ENCODE data around the gene GJA4. TPM values are rescaled to one million over a fixed set of nuclear protein-coding genes. Genes with fewer than 3 reads are reported as not detected.
"Not testable (repeated sequence)": the region's sequence is repeated elsewhere in the genome, so short reads cannot be mapped to it uniquely, and the experiment has no call there.

GJA4 gene
- total RNA-seq, 6 donors from 2014 or later = 5.2 to 41.1 (median 19.2) TPM

DNA sequence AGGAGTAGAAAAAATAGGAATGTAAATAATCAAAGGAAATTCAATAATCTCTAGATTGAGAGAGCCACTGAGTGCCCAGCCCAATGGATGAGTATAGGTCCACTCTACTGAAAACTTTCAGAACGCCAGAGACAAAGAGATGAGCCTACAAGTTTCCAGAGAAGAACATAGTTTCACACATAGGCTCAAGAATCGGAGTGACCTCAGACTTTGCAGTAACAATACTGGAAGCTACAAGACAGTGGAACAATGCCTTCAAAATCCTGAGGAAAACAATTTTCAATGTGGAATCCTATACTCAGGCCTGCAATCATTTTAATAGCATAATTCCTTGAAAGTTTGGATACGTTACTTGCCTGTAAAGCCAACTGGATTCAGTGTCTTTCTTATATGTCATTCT, 11.0 kb downstream of the GJA4 start:
- TF ChIP-seq CTCF (IDR thresholded peaks at IDR 0.05) = no peak
- no peak for TF ChIP-seq EP300 (IDR thresholded peaks at IDR 0.05)
- no peak for TF ChIP-seq POLR2AphosphoS5 (IDR thresholded peaks at IDR 0.05)
- TF ChIP-seq POLR2A (IDR thresholded peaks at IDR 0.05) = no peak
- Histone ChIP-seq H3K36me3 (no peaks in the 10 kb centered on the region), H3K4me1 (no peaks in the 10 kb centered on the region), H3K27ac (no peak overlapping the region), H3K9me3 (no peaks in the 10 kb centered on the region), H3K27me3 (no peaks in the 10 kb centered on the region), H3K4me3 (no peak overlapping the region)
- no peak for ATAC-seq (ENCODE audit: low FRiP score in 2 of 2)
- WGBS, 2 donors = 96% methylated on average over 3 of the region's 3 CpGs
- no peak for DNase-seq

DNA sequence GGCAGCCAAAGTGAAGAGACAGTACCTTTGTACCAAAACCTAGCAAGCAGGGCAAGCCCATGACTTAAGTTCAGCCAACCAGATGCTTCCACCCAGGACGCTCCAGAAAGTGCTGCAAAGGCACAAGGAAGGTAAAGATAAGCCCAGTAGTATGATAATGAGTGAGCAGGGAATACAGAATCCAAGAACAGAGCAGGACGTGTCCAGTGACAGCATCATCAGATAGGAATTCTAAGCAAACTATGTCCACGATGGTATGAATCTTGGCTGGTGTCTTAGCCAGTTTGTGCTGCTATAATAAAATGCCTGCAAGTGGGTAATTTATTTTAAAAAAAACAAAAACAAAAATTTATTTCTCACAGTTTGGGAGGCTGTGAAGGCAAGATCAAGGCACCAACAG, 13.6 kb downstream of the GJA4 start:
- Histone ChIP-seq H3K27ac (no peak overlapping the region), H3K4me3 (no peak overlapping the region), H3K27me3 (no peaks in the 10 kb centered on the region), H3K36me3 (no peaks in the 10 kb centered on the region), H3K4me1 (no peaks in the 10 kb centered on the region), H3K9me3 (no peaks in the 10 kb centered on the region)
- WGBS, 2 donors = 72 to 81% methylated on average over 3 of the region's 3 CpGs
- no peak for ATAC-seq (ENCODE audit: low FRiP score in 2 of 2)
- TF ChIP-seq CTCF (IDR thresholded peaks at IDR 0.05) = no peak
- no peak for TF ChIP-seq POLR2AphosphoS5 (IDR thresholded peaks at IDR 0.05)
- no peak for TF ChIP-seq EP300 (IDR thresholded peaks at IDR 0.05)
- no peak for TF ChIP-seq POLR2A (IDR thresholded peaks at IDR 0.05)
- DNase-seq = no peak

DNA sequence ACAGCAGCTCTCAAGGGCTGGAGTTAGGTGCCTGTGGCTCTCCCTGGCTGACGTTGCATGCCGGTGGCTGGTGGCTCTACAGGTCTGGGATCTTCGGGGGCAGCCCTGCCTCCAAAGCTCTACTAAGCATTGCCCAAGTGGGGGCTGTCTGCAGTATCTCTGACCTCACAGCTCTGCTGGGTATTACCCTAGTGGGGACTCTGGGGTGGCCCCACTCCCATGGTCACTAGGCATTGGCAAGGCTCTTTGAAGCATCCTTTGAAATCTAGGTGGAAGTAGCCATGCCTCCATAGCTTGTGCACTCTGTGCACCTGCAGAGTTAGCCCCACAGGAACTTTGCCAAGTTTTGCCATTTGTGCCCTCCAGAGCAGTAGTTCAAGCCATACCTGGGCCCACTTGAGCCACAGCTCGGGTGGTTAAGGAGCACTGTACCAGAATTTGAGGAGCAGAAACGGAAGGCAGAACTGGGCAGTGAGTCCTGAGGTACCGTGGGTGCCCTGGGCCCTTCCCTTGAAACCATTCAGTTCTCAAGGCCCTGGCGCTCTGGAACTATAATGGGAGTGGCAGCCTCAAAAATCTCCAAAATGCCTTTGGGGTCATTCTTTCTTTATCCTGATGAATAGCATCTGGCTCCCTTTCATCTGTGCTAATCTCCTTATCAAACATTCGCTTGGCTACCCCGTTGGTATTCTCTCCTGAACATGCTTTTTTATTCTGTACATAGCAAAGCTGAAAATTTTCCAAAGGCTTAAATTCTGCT, 15.4 kb downstream of the GJA4 start:
- ATAC-seq (ENCODE audit: low FRiP score in 2 of 2) (no peak), DNase-seq (no peak)
- TF ChIP-seq POLR2AphosphoS5 (IDR thresholded peaks at IDR 0.05) (no peak), POLR2A (IDR thresholded peaks at IDR 0.05) (no peak), EP300 (IDR thresholded peaks at IDR 0.05) (no peak), CTCF (IDR thresholded peaks at IDR 0.05) (no peak)
- Histone ChIP-seq H3K4me3 (no peak overlapping the region), H3K4me1 (no peaks in the 10 kb centered on the region), H3K27me3 (no peaks in the 10 kb centered on the region), H3K9me3 (no peaks in the 10 kb centered on the region), H3K36me3 (no peaks in the 10 kb centered on the region), H3K27ac (no peak overlapping the region)
- 84 to 86% methylated on average over 8 to 9 of the region's 9 CpGs for WGBS, 2 donors

- not testable (repeated sequence) for H3K4me1 ChIP-seq; H3K27me3 ChIP-seq; ATAC-seq (ENCODE audit: low FRiP score in 2 of 2); H3K27ac ChIP-seq; H3K36me3 ChIP-seq; DNase-seq; H3K4me3 ChIP-seq; H3K9me3 ChIP-seq
- 97 to 99% methylated on average over 3 of the region's 3 CpGs for WGBS, 2 donors
These were observed 18.0 kb downstream of the GJA4 start for GRCh38 chr1:34810781-34811180.

DNA sequence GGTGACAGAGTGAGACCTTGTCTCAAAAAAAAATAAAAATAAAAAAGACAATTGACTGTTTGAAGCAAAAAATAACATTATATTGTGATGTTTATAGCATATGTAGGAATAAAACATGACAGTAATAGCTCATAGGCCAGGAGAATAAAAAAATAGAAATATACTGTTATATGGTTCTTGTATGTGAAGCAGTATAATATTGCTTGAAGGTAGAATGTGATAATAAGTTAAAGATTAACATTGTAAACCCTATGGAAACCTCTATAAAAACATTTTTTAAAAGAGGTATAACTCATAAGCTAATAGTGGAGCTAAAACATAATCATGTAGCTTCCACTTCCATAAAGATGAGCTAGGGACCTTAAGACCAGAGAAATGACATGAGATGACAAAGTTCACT, 23.5 kb downstream of the GJA4 start:
- H3K4me3 ChIP-seq = no peak overlapping the region
- DNase-seq = no peak
- H3K4me1 ChIP-seq = no peaks in the 10 kb centered on the region
- H3K27me3 ChIP-seq = no peaks in the 10 kb centered on the region
- TF ChIP-seq POLR2A (IDR thresholded peaks at IDR 0.05) (no peak), CTCF (IDR thresholded peaks at IDR 0.05) (no peak), POLR2AphosphoS5 (IDR thresholded peaks at IDR 0.05) (no peak), EP300 (IDR thresholded peaks at IDR 0.05) (no peak)
- no peak overlapping the region for H3K27ac ChIP-seq
- no peak for ATAC-seq (ENCODE audit: low FRiP score in 2 of 2)
- no peaks in the 10 kb centered on the region for H3K36me3 ChIP-seq
- no peaks in the 10 kb centered on the region for H3K9me3 ChIP-seq

Data from upper lobe of left lung (tissue), 6 donors.